Astrocyte of the spinal cord (primary cell): ENCODE measurements around the gene BAG2.

Experiments used
- DNase-seq: peaks from one replicate; pipeline ENCODE4 v3.0.0; 2011; ENCODE audit warnings: low read depth, low spot score
- H3K4me3 ChIP-seq: 2 replicates; pipeline ENCODE4 v1.5.1; 2011; ENCODE audit warnings: low read depth, mild to moderate bottlenecking, low read length, moderate library complexity
- CTCF ChIP-seq: IDR thresholded peaks from 2 replicates; pipeline ENCODE4 v1.5.1; 2012; ENCODE audit warnings: low read depth, mild to moderate bottlenecking, low read length, inconsistent platforms
- in situ Hi-C: cut with HindIII; loops from 2 replicates; pipeline ENCODE4 v1.10.0; 2017; ENCODE audit warnings: low sequenced_read_pairs

The BAG2 gene

GRCh38 chr6:57201718-57202117 is 29.6 kb downstream of the BAG2 start:
- no peak overlapping the region for H3K4me3 ChIP-seq
- TF ChIP-seq CTCF, result no peak
- no peak for DNase-seq
- in situ Hi-C loops, result no loop called here

GRCh38 chr6:57205550-57206328 is 33.6 kb downstream of the BAG2 start:
- no peak overlapping the region for H3K4me3 ChIP-seq
- in situ Hi-C loops, result no loop called here
- TF ChIP-seq CTCF, result no peak
- DNase-seq, result no peak

- peak; percentile 60 for DNase-seq
- in situ Hi-C loops, result no loop called here
- no peak overlapping the region for H3K4me3 ChIP-seq
- no peak for TF ChIP-seq CTCF
Observed at GRCh38 chr6:57207141-57207540, 35.0 kb downstream of the BAG2 start.

- H3K4me3 ChIP-seq, result no peak overlapping the region
- no peak for TF ChIP-seq CTCF
- no peak for DNase-seq
- in situ Hi-C loops, result no loop called here
Observed at GRCh38 chr6:57207872-57208271, 35.7 kb downstream of the BAG2 start.

GRCh38 chr6:57209030-57209429 is 36.9 kb downstream of the BAG2 start:
- in situ Hi-C loops, result no loop called here
- no peak for DNase-seq
- TF ChIP-seq CTCF, result no peak
- no peak overlapping the region for H3K4me3 ChIP-seq

- DNase-seq, result no peak
- in situ Hi-C loops, result no loop called here
- H3K4me3 ChIP-seq, result no peak overlapping the region
- TF ChIP-seq CTCF, result no peak
Observed at GRCh38 chr6:57210060-57210459, 37.9 kb downstream of the BAG2 start.
